Uterine smooth muscle cell (primary cell): ENCODE data around the gene ICE2. TPM values are rescaled to one million over a fixed set of nuclear protein-coding genes. Genes with fewer than 3 reads are reported as not detected.

Experiments used
- total RNA-seq: library from RNA; depleted of rRNA; stranded (reverse); fragments of >200 nt; gene quantifications from 2 replicates; pipeline ENCODE4 v1.2.3, GENCODE V29; 2014

The ICE2 gene, protein sequence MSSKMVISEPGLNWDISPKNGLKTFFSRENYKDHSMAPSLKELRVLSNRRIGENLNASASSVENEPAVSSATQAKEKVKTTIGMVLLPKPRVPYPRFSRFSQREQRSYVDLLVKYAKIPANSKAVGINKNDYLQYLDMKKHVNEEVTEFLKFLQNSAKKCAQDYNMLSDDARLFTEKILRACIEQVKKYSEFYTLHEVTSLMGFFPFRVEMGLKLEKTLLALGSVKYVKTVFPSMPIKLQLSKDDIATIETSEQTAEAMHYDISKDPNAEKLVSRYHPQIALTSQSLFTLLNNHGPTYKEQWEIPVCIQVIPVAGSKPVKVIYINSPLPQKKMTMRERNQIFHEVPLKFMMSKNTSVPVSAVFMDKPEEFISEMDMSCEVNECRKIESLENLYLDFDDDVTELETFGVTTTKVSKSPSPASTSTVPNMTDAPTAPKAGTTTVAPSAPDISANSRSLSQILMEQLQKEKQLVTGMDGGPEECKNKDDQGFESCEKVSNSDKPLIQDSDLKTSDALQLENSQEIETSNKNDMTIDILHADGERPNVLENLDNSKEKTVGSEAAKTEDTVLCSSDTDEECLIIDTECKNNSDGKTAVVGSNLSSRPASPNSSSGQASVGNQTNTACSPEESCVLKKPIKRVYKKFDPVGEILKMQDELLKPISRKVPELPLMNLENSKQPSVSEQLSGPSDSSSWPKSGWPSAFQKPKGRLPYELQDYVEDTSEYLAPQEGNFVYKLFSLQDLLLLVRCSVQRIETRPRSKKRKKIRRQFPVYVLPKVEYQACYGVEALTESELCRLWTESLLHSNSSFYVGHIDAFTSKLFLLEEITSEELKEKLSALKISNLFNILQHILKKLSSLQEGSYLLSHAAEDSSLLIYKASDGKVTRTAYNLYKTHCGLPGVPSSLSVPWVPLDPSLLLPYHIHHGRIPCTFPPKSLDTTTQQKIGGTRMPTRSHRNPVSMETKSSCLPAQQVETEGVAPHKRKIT
- total RNA-seq, result 26.5 and 26.6 TPM in 2 replicates

DNA sequence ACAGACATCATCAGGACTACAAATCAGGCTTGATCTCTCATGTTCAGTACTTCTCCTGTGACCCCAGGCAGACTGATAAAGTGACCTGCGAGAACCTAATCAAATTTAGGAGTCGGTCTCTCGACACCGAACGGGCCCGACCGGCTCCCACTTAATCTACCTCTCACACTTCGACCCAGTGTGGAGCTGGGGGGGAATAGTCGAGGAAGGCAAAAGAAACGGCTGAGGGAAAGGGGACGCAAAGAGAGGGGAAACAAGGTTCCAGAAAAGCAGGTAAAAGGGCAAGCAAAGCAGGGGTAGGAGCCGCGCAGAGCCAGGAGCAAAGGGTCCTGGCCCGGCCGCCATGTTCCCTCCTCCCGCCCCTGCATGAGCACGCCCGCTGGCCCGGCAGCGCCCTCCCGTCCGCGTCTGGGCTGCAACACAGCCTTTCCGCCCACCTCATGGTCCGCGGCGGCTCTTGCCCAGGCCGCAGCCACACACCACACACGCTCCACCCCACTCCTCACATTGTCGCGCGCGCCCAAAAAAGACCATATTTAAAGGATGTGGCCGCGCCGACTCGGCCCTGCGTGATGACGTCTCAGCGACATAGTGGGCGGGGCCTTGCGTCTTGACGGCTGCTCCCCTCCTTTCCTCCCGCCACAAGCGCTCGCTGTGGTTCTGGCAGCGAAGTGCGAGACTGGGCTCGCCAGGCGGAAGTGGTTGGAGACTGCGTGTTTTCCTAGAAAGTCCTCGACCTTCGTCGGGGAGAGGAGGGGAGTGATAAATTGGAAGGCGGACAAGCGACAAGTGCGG is at the start of gene ICE2:
TSS of gene ICE2 (minus strand) at position 577 of the 795 bp plus-strand sequence. CDS start 1,165 bp downstream, outside the sequence.

DNA sequence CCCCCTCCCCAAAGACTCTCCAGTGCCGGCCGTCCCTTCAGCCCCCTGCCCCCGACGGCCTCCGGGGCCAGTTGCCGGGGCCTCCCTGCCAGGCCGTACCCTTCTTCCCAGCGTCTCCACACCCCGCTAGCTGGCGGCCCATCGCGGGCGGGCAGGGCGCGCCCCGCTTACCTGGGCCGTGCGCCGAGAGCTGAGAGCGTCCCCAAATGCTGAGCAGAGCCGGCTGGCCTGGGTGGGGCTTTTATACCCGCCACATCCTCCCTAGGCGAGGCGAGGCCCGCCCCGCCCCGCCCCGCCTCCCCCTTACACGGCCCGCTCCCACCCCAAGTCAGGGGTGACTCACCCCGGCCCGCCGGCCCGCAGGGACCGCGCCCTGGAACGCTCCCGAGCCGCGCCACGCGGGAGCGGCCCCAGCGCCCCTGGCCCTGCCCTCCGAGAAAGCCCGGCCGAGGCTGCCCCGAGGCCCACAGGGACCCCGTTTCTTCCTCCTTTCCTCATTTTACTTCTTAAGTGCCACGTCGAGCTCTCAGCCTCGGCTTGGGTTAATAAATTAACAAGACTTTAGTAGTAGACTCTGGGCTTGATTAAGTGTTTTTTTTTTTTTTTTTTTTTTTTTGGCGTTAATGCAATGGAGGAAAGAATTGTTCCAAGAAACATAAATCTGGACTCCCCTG is 81.0 kb downstream of the ICE2 start, which contains the start of gene ANXA2:
TSS of gene ANXA2 (minus strand) at position 215 of the 674 bp plus-strand sequence. CDS start 11,911 bp downstream, outside the sequence.

Other genes starting within 250 kb of the ICE2 start
- 2,986 and 5,444 TPM in 2 replicates for gene ANXA2, start 81.2 kb downstream of the ICE2 start, total RNA-seq